GM19023 (cell line): ENCODE measurements around the gene SLC38A10.
"Not testable (repeated sequence)": the region's sequence is repeated elsewhere in the genome, so short reads cannot be mapped to it uniquely, and the experiment has no call there.

Source experiments
- ATAC-seq: cut with Tn5 transposase; IDR thresholded peaks from one replicate; pipeline ENCODE4 v1.9.1; 2021; ENCODE audit warnings: mild to moderate bottlenecking, moderate library complexity; ENCODE audit not compliant: unreplicated experiment

Gene SLC38A10

DNA sequence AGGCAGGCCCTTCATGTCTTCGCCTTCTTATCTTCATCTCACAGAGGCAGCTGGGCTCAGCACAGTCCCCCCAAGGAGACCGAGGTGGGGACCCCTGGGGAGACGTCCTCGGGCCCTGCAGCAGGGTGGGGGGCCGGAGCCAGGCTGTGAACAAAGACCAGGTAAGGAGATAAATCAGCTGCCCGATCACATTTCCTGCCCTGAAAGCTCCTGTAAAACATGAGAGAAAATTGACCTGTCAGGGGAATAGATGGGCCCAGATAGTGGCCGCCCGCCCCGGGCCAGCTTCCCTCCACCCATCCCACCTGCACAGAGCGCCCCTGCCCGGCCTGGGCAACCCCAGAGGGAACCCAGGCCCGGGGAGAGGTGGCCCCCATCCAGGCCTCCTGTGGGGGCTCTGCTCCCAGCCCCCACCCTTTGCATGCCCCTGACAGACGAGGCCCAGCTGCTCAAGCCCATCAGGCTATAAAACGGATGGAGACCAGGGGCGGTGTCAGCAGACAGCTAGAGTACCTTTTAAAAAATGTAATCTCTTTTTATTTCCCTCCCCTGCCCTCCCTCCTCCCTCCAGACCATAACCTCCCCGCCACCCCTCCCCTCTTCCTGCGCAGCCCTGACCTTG, 18.8 kb upstream of the SLC38A10 start:
- ATAC-seq, result no peak

DNA sequence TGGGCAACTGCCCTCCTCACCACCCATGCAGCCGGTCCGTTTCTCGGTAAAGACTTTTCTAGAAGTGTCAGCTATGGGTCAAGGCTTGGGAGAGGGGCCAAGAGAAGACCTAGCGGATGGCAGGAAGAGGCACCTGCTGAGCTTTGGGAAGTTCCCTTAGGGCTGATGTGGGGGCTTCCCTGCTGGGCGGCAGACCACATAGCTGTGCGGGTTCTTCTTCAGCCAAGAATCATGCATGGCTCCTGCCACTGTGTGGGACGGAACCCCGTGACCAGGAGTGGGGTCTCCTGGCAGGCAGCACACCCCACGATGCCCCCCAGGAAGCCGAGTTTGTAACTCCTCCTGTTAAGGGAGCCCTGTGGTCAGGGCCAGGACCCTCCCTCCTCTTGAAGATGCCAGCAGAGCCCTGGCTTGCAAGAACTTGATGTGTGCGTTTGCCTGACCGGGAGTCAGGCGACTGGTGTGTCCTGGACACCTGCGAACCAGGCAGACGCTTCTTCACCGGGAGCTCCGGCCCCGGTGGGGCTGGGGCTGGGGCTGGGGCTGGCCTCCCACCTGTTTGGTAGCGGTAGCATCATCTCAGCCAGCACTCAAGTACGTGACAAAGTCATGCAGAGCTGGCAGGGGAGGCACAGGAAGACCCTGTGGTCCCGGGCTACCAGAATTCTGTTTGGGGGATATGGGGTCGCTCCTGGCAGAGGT, 17.7 kb upstream of the SLC38A10 start:
- ATAC-seq, result no peak

DNA sequence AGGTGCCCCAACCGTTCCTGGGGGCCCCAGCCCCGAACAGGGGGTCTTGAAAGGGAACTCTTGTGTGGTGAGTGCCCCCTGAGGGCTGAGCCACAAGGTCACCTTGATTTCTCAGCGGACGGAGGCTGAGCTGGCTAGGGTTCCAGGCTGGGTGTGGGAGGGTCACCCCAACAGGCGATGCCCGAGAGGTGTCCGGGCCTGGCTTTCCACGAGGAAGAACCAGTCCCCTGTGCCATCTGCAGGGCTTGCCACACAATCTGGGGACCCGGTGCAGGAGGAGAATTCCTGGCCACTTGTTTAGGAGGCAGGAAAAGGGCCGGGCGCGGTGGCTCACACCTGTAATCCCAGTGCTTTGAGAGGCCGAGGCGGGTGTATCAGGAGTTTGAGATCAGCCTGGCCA, 16.8 kb upstream of the SLC38A10 start:
- ATAC-seq, result no peak

DNA sequence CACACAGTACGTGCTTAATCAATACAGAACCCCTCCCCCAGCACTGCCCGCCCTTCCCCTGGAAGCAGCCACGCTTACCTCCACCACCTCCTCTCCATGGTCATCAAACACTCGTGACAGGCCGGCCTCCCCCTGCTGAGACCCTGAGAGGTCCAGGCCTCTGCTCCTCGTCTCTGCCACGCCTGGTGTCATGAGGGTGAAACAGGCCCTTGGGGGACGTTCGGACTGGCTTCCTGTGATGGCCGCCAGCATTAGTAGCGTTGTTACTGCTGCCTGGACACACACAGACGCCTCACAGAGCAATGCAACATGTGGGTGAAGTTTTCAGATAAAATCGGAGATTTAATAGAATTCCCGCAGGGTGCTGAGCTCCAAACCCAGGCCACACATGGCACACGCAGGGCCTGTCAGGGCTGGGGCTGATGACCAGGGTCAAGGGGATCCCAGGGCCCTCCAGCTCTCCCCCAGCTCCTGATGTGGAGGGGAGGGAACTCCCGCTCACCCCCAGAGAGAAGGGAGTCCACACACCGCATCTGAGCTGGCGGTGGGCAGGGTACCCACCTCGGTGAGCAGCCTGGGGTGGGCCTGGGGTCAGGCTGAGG, 15.9 kb upstream of the SLC38A10 start:
- ATAC-seq, result no peak

DNA sequence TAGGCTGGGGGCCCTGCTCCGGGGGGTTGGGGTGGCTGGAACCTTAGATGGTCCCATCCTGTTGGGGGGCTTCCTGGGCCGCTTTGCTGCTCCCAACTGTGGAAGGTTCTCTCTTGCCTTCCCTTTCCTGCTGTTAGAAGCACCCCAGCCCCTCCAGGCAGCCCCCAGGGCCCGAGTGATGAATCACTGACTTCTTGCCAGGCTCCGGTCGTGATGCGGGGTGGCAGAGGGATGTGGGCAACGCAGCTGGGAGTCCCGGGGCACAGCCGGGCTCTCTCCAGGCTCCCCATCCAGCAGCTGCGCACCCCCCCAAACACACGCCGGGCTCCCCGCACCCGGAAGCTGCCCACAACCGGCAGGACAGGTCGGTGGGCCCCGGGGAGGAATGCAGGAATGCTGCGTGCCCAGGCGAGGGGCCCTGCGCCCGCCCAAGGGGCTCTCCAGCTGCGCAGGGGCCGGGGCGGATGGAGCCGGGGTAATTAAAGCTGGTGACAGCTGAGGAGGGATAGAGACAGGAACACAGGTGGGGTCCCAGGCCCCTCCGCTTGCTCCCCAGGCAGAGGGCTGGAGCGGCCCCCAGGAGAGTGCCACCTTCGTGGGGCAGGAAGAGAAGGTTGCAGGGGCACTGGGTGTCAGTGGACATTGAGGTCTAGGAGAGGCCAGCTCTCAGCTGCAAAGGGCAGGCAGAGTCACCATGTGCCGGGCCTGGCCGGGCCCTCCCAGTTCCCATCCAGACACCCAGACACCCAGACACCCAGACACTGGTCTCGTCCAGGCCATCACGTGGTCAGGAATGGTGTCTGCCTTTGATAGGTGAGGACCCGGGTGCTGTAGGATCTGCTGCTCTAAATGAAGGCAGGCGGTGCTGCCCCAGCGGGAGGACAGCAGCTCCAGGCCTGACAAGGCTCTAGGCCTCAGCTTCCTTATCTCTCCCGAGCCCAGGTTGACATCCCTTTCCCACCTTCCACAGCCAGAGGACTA, 15.0 kb upstream of the SLC38A10 start:
- ATAC-seq, result no peak

DNA sequence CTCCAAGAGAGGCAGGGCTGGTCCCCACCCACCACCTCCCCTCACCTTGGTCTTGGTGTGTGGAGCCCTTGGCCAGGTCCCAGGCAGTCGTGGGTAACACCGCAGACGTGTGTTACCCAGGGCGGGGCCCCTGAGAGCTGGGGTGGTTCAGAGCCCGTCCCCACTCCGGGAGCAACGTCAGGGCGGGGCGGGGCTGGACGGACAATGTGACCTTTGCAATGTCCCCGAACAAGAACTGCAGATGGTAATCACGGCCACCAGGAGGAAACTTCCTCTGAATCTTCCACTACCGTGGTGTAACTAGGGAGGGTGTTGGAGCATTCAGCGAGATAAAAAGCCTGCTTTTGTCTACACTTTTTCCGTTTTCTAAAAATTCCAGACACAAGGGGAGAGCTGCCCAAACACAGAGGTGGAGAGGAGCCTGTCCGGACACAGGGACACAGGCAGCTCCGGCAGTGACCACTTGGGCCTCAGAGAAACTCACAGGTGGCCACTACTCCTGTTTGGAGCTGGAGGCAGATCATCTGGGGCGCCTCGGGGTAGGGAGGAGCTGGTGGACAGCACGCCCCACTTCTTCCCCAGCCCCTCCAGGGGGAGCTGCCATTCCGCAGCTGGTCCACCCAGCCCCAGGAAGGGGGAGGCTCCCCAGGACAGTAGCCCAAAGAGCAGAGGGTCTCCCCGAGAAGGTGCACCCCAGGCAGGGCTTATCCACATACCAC, 14.2 kb upstream of the SLC38A10 start:
- no peak for ATAC-seq

DNA sequence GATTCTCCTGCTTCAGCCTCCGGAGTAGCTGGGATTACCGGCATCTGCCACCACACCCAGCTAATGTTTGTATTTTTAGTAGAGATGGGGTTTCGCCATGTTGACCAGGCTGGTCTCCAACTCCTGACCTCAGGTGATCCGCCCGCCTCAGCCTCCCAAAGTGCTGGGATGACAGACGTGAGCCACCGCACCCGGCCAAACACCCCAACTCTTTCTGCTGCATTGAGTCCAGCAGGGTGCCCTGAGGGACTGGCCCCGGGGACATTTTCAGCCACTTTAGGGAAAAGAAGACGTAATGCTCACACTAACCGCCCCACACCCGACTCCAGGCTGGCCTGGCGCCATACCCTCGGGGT, 13.7 kb upstream of the SLC38A10 start:
- ATAC-seq, result not testable (repeated sequence)

DNA sequence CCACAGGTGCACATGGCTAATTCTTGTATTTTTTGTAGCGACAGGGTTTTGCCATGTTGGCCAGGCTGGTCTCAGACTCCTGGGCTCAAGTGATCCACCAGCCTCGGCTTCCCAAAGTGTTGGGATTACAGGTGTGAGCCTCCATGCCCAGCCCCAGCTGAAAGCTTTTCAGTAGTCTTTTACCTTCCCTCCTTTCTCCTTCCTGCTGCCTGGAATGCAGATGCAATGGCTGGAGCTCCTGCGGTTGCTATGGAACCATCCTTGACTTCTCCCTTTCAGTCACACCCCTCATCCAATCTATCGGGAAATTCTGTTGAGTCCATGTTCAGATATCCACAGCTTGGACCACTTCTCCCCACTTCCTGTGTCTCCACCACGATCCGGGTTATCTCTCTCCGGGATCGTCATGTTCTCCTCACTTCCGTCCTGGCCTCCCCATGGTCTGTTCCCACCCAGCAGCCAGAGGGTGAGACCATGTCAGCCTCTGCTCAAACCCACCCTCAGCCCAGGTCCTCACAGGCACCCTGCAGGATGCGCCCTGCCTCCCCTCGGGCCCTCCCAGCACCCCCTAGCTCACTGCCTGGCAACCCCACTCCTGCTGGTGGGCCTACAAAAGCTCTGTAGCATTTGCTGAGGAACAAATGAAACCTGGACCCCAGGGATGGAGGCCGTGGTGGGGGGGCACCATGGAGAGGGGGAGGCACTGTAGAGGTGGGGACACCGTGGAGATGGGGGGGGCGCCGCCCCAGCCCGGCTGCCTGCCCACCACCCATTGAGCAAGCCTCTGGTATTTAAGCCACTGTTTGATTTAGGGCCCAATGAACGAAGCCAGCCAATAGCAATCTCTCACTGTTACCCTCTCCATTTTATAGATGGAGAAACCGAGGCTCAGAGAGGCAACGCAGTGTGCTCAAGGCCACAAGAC, 12.8 kb upstream of the SLC38A10 start:
- no peak for ATAC-seq

DNA sequence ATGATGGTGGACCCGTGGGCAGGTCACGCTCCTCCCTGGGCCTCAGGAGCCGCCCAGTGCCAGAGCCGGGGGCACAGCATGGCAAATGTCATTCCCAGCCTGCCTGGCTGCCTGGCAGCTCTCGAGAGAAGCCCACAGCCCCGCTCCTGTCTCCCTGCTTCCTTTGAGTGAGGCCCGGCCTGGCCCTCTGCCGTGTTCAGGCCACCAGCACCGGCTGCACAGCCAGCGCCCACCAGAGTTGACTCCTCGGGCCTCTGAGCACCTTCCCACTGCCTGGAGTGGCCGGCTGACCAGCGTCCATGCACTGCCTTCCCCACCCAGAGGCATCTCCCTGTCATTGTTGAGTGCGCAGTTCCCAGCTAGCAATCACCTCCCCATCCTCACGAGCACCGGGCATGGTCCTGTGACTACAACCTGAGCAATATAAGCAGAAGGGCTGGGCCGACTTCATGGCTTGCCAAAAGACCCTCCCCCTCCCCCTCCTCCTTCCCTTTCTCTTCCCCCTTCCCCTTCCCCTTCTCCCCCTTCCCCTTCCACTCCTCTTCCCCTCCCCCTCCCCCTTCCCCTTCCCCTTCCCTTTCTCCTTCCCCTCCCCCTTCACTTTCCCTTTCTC, 11.9 kb upstream of the SLC38A10 start:
- ATAC-seq, result no peak

DNA sequence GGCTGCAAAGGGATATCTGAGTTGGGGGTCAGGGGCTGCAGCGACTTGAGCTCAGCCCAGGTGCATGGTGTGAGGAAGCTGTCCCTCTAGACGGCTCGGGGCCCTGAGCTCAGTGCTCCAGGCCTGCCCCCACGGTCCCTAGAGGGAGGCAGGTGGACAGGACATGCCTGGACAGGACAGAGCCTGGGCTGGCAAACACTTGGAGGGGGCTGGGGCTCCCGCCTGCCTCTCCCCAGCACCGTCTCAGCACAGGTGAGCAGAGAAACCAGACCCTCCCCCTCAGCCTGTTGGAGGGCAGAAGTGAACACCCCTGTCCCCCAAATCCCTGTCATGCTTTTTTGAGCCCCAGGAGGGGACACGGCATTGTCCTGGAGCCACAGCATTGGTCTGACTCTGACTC, 11.4 kb upstream of the SLC38A10 start:
- ATAC-seq, result no peak

DNA sequence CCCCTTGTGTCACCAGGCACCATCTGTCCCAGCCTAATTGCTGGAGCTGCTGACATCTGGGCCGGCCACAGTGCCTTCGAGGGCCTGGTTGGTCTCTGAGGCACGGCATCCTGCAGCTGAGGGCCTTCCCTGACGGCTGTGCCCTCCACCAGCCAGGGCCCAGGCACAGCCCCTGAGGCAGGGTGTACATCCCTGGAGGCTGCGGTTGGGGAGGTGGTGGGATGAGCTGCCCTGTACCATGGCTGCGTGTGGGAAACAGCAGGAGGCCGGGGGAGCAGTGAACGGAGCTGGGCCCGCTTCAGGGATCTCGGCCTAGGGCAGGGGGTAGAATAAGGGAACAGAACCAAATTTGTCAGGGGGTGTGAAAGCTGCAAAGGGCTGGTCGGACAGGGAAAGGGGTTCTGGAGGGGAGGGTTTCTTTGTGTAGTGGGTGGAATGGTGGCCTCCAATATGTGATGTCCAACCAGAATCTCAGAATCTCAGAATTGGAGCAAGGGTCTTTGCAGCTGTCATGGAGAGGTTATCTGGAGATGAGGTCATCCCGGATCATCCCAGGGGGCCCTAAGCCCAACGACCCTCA, 10.0 kb upstream of the SLC38A10 start:
- no peak for ATAC-seq

DNA sequence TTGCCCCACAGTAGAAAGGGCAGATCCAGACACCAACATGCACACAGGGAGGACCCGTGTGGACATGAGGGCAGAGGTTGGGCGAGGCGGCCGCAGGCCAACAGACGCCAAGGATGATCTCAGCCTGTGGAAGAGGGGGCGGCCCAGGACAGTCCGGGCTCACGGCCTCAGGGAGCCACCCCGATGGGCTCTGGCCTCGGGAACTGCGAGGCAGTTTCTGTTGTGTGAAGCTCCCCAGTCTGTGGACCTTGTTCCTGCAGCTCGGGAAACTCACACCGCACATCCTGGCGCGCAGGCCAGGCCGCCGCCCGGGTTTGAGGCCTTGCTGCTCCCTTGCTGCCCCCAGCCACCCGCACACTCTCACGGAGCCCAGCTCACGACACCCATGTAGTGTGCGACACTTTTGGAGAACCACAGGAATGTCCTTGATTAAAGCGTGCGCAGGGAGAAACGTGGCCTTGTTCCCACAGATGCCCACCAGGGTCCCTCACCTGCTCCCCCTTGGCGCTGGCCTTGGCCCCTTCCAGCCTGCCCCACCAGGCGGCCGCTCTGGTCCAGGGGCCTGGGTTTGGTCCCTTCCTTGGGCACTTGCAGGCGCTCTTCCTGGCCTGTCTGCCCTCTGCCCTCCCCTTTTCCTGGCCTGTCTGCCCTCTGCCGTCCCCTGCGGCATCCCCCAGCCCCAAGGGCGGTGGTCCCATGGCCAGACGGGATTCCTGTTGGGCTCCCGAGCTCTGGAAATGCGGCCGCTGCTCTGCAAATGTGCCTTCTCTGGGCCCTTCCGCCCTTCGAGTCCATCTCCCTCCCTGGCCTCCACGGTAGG, 9.3 kb upstream of the SLC38A10 start:
- no peak for ATAC-seq

DNA sequence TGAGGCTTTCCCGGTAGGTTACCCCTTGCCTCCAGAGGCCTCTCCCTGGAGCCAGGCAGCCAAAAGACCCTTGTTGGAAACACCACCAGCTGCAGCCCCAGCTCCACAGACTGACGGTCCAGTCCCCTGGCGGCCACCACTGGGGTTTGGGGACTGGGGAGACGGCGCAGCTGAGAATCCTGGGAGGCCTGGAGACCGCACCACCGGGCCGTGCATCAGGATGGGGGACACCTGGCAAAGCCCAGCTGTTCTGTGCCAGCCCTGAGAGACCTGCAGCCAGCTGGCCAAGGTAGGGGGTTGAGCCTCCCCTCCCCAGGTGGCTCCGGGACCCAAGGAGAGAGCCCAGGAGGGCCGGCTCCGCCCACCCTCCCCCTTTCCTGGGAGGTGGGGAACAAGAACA, 8.3 kb upstream of the SLC38A10 start:
- no peak for ATAC-seq

DNA sequence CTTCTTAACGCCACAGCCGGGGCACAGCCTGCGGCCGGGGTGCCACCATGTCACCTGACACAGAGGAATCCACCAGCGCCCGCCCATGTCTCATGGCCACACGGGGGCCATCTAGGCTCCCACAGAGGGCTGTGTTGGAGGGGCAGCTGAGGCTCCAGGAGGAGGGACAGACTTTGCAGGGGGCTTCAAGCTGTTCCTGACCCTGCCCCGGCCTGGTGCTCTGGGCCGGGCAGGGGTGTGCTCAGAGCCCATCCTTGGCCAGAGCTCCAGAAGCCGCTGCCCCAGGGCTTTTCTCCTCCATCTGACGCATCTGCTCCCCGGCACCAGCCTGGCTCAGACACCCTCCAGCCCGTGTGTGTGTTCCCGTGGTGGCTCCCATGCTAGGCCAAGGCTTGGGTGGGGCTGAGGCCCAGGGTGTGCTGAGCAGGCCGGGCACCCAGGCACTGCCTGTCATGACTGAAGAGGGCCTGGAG, 7.8 kb upstream of the SLC38A10 start:
- ATAC-seq, result no peak

DNA sequence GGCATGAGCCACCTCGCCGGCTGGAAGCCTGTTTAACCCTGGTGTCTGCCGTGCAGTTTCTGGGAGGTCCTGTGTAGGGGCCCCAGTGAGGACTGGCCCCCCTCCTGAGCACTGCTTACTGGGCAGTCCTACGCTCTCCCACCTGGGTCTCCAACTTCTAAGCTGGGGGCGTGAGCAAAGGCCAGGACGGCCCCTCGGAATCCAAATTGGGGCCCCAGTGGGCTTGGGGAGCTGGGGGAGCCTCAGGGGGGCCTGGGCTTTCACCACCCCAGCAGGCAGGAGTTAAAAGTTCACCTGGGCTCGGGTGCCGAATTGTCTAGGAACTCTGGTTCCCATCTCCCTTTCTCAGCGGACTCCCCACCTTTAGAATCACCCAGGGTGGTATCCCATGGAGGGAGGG, 7.2 kb upstream of the SLC38A10 start:
- ATAC-seq, result no peak

DNA sequence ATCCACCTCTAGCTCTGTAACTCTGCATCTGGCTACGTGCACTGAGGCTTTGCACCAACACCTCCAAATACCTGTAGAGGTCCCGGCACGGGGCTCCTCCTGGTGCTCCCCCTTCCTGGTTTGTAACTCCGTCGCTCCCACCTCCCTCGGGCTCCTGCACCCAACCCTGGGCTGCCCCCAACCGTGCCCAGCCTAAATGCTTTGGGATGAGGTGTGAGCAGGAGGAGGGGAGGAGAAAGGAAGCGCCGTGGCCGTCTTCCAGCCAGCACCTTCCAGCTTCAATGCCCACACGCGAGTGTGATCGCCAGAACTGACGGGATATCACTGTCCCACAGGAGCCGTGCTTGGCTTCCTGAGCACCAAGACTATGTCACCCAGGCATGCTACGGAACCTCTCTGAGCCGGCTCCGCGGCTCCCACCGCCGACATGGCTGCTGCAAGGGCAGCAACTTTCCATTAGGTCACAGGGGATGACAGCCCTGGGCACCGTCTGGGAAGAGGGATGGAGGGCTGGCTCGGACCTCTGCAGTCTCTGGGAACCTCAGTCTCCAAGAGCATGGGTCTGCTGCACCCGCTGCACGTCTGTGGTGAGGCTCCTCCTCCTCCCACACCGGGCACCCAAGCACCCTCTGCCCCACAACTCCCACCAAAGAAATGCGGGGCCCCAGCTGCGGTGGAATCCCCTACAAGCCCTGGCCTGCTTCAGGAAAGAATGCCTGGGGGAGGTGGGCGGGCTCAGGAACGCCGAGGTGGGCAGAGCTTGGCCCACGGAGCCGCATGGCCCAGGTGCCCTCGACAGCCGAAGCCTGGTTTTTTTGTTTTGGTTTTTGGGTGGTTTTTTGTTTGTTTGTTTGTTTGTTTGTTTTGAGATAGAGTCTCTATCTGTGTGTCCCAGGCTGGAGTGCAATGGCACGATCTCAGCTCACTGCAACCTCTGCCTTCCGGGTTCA, 6.4 kb upstream of the SLC38A10 start:
- no peak for ATAC-seq
